Small intestine (tissue), 7 donors: Measurements from ENCODE around the gene DCAF5. TPM values are rescaled to one million over a fixed set of nuclear protein-coding genes. Genes with fewer than 3 reads are reported as not detected.
A peak's percentile ranks its signal among the peaks of the same experiment; 100 is the strongest.
"Not testable (repeated sequence)": the region's sequence is repeated elsewhere in the genome, so short reads cannot be mapped to it uniquely, and the experiment has no call there.

ENCODE experiments used
- DNase-seq, 2 donors: peaks; one replicate each; pipeline versions ENCODE4 v3.0.0 to v3.0.0-alpha.2; 2013
- FAIRE-seq: peaks from 2 replicates; lab custom pipeline; 2012; peaks lifted over from hg19 to GRCh38; lab: Jason Lieb, UNC
- H3K27ac ChIP-seq, 3 donors: one replicate each; pipeline ENCODE4 v1.5.1; 2013; ENCODE audit warnings: low read length in 2 of 3, mild to moderate bottlenecking in 2 of 3, control low read depth in 1 of 3, inconsistent platforms in 1 of 3, low read depth in 1 of 3, moderate library complexity in 1 of 3
- H3K27me3 ChIP-seq, 3 donors: one replicate each; pipeline ENCODE4 v1.6.1; 2013; ENCODE audit warnings: low read length in 3 of 3, inconsistent platforms in 1 of 3; ENCODE audit not compliant: control insufficient read depth in 3 of 3, insufficient read depth in 3 of 3
- H3K36me3 ChIP-seq, 3 donors: one replicate each; pipeline ENCODE4 v1.6.1; 2013; ENCODE audit warnings: low read length in 3 of 3, inconsistent platforms in 1 of 3, low read depth in 1 of 3, mild to moderate bottlenecking in 1 of 3, moderate library complexity in 1 of 3; ENCODE audit not compliant: control insufficient read depth in 3 of 3, insufficient read depth in 2 of 3
- H3K4me1 ChIP-seq, 3 donors: one replicate each; pipeline ENCODE4 v1.6.1; 2013; ENCODE audit warnings: low read length in 2 of 3, inconsistent platforms in 1 of 3, low read depth in 1 of 3, mild to moderate bottlenecking in 1 of 3, moderate library complexity in 1 of 3; ENCODE audit not compliant: control insufficient read depth in 3 of 3, insufficient read depth in 2 of 3
- H3K4me3 ChIP-seq, 3 donors: one replicate each; pipeline ENCODE4 v1.5.1; 2013; ENCODE audit warnings: low read length in 3 of 3, control low read depth in 1 of 3, inconsistent platforms in 1 of 3, low read depth in 1 of 3, mild to moderate bottlenecking in 1 of 3, moderate library complexity in 1 of 3
- H3K9me3 ChIP-seq, 2 donors: one replicate each; pipeline ENCODE4 v1.6.1; 2013; ENCODE audit warnings: low read depth in 1 of 2, low read length in 1 of 2; ENCODE audit not compliant: control insufficient read depth in 2 of 2, insufficient read depth in 1 of 2
- WGBS, 3 donors: extraction: QIAGEN DNeasy Blood & Tissue Kit; methylation state at CpG; one replicate each; pipeline ENCODE4 v1.1.7; 2013; 5-methylcytosine and 5-hydroxymethylcytosine counted together
- polyA plus RNA-seq, 4 donors: library from polyadenylated mRNA; stranded (reverse) in 3 of 4; unstranded in 1 of 4; fragments of 200-250 nt in 3 of 4; fragments of 120-200 nt in 1 of 4; gene quantifications; one replicate each; pipeline versions ENCODE4 v1.2.1 to v1.2.3, GENCODE V29; 2013
- donor health status: healthy with polysubstance abuse.
- donor health status: control.
- donor health status: control.
- donor health status: Bipolar disorder and iron deficiency.
- donor health status: healthy.

DCAF5 gene
- polyA plus RNA-seq, 4 donors, result 13.2 to 43.4 (median 16.2) TPM

GRCh38 chr14:69175130-69175529 lies 22.2 kb upstream of the DCAF5 start:
- no peak for DNase-seq
- no peaks in the 10 kb centered on the region for H3K4me1 ChIP-seq
- FAIRE-seq, result no peak
- no peaks in the 10 kb centered on the region for H3K27me3 ChIP-seq
- no peak overlapping the region for H3K27ac ChIP-seq
- H3K4me3 ChIP-seq, result no peak overlapping the region
- H3K9me3 ChIP-seq, result no peaks in the 10 kb centered on the region
- H3K36me3 ChIP-seq, result no peaks in the 10 kb centered on the region

- Histone ChIP-seq H3K36me3 (no peaks in the 10 kb centered on the region), H3K27ac (no peak overlapping the region), H3K4me1 (no peaks in the 10 kb centered on the region), H3K9me3 (no peaks in the 10 kb centered on the region), H3K4me3 (no peak overlapping the region), H3K27me3 (no peaks in the 10 kb centered on the region)
- WGBS, 3 donors, result 87 to 94% (median 92%) methylated on average over 2 of the region's 2 CpGs
- DNase-seq (no peak), FAIRE-seq (no peak)
These were observed 18.6 kb upstream of the DCAF5 start for GRCh38 chr14:69171569-69171968.

- no peak for FAIRE-seq
- Histone ChIP-seq H3K36me3 (no peaks in the 10 kb centered on the region), H3K9me3 (no peaks in the 10 kb centered on the region), H3K4me1 (no peaks in the 10 kb centered on the region), H3K4me3 (no peak overlapping the region), H3K27me3 (no peaks in the 10 kb centered on the region), H3K27ac (no peak overlapping the region)
- 76 to 91% (median 85%) methylated on average over 1 of the region's 1 CpG for WGBS, 3 donors
- DNase-seq, result no peak
These were observed 17.9 kb upstream of the DCAF5 start for GRCh38 chr14:69170839-69171238.

- FAIRE-seq, H3K9me3 ChIP-seq, H3K27me3 ChIP-seq, H3K4me1 ChIP-seq, H3K4me3 ChIP-seq, DNase-seq, H3K27ac ChIP-seq, H3K36me3 ChIP-seq: not testable (repeated sequence)
- 79 to 86% (median 81%) methylated on average over 2 of the region's 2 CpGs for WGBS, 3 donors
These were observed 12.9 kb upstream of the DCAF5 start for GRCh38 chr14:69165787-69166186.

GRCh38 chr14:69161590-69161989 lies 8.7 kb upstream of the DCAF5 start:
- Histone ChIP-seq H3K9me3 (no peaks in the 10 kb centered on the region), H3K36me3 (no peaks in the 10 kb centered on the region), H3K27ac (no peak overlapping the region), H3K4me3 (no peak overlapping the region), H3K27me3 (no peaks in the 10 kb centered on the region), H3K4me1 (no peaks in the 10 kb centered on the region)
- DNase-seq (no peak), FAIRE-seq (no peak)
- WGBS, 3 donors, result 61 to 87% (median 71%) methylated on average over 1 of the region's 1 CpG

GRCh38 chr14:69156224-69156623 lies 3.3 kb upstream of the DCAF5 start:
- Histone ChIP-seq H3K9me3 (no peaks in the 10 kb centered on the region), H3K36me3 (no peaks in the 10 kb centered on the region), H3K4me3 (no peak overlapping the region), H3K27ac (no peak overlapping the region), H3K4me1 (peaks cover 0 to 3% (median under 1%) of the 10 kb centered on the region in 3 donors), H3K27me3 (no peaks in the 10 kb centered on the region)
- no peak for FAIRE-seq
- no peak for DNase-seq

GRCh38 chr14:69154779-69155178 lies 1.9 kb upstream of the DCAF5 start:
- Histone ChIP-seq H3K27ac (no peak overlapping the region), H3K4me3 (no peak overlapping the region), H3K9me3 (no peaks in the 10 kb centered on the region), H3K27me3 (no peaks in the 10 kb centered on the region), H3K4me1 (peaks cover 0 to 8% (median 3%) of the 10 kb centered on the region in 3 donors), H3K36me3 (no peaks in the 10 kb centered on the region)
- no peak for FAIRE-seq
- peak; percentile 16 to 35 for DNase-seq
- 29 to 46% (median 42%) methylated on average over 4 of the region's 4 CpGs for WGBS, 3 donors

- no peak for FAIRE-seq
These were observed 953 bp upstream of the DCAF5 start for GRCh38 chr14:69153873-69154270.

GRCh38 chr14:69153152-69153872 lies 393 bp upstream of the DCAF5 start:
- no peaks in the 10 kb centered on the region for H3K9me3 ChIP-seq

More at GRCh38 chr14:69153873-69154270, 953 bp upstream of the DCAF5 start:
- peak overlapping the region in 2 of 3 donors; percentile 94 to 98 for H3K4me3 ChIP-seq
- H3K27ac ChIP-seq, result peak overlapping the region; percentile 74 to 93 (median 80)
- DNase-seq, result no peak
- H3K27me3 ChIP-seq, result no peaks in the 10 kb centered on the region
- H3K36me3 ChIP-seq, result no peaks in the 10 kb centered on the region
- H3K4me1 ChIP-seq, result peaks cover 0 to 10% (median 3%) of the 10 kb centered on the region in 3 donors
- no peaks in the 10 kb centered on the region for H3K9me3 ChIP-seq
- WGBS, 3 donors, result 3 to 13% (median 5%) methylated on average over 13 of the region's 13 CpGs

More at GRCh38 chr14:69153152-69153872, 393 bp upstream of the DCAF5 start:
- FAIRE-seq, result no peak
- Histone ChIP-seq H3K27me3 (no peaks in the 10 kb centered on the region), H3K27ac (peak overlapping the region; percentile 74 to 93 (median 80)), H3K4me3 (peak overlapping the region; percentile 94 to 98 (median 94)), H3K36me3 (peaks cover 0 to 3% (median 0%) of the 10 kb centered on the region in 3 donors), H3K4me1 (peaks cover 0 to 10% (median 3%) of the 10 kb centered on the region in 3 donors)
- peak; percentile 25 to 98 for DNase-seq
- WGBS, 3 donors, result 1% methylated on average over 57 to 72 of the region's 72 CpGs
